Esophagus muscularis mucosa (tissue), 4 donors: ENCODE results near the gene SOBP. TPM values are rescaled to one million over a fixed set of nuclear protein-coding genes. Genes with fewer than 3 reads are reported as not detected.

Experiments used
- DNase-seq: peaks from one replicate; pipeline ENCODE4 v3.0.0-alpha.2; 2017; ENCODE audit errors: extremely low spot score
- H3K27ac ChIP-seq, 4 donors: fragments of 200-600 bp; sonication (generic); replicated peaks in 1 of 4; 1 replicate in 3 of 4; 2 replicates in 1 of 4; pipeline ENCODE4 v1.5.1; 2016 to 2019; ENCODE audit warnings: mild to moderate bottlenecking in 1 of 4
- H3K27me3 ChIP-seq, 4 donors: fragments of 200-600 bp; sonication (generic); one replicate each; pipeline versions ENCODE4 v1.5.1 to v1.6.0; 2016 to 2019
- H3K36me3 ChIP-seq, 4 donors: fragments of 200-600 bp; sonication (generic); one replicate each; pipeline ENCODE4 v1.5.1; 2016 to 2019
- H3K4me1 ChIP-seq, 4 donors: fragments of 200-600 bp; sonication (generic); one replicate each; pipeline ENCODE4 v1.5.1; 2016 to 2019
- H3K4me3 ChIP-seq, 4 donors: fragments of 200-600 bp; sonication (generic); 1 replicate in 2 of 4; 2 replicates in 2 of 4; pipeline ENCODE4 v1.5.1; 2016 to 2019; ENCODE audit warnings: mild to moderate bottlenecking in 4 of 4, moderate library complexity in 1 of 4
- H3K9me3 ChIP-seq, 4 donors: fragments of 200-600 bp; sonication (generic); 1 replicate in 3 of 4; 2 replicates in 1 of 4; pipeline ENCODE4 v1.5.1; 2016 to 2019
- EP300 ChIP-seq: sonication (generic); formaldehyde crosslinking; IDR thresholded peaks from one replicate; pipeline ENCODE4 v1.6.1; 2017; ENCODE audit warnings: antibody characterized with exemption
- POLR2A ChIP-seq: fragments of 450-650 bp; IDR thresholded peaks from one replicate; pipeline ENCODE4 v1.6.1; 2017; ENCODE audit warnings: antibody characterized with exemption, moderate library complexity, mild to moderate bottlenecking, low read depth
- POLR2AphosphoS5 ChIP-seq, 2 donors: sonication (generic); formaldehyde crosslinking; IDR thresholded peaks; one replicate each; pipeline ENCODE4 v1.6.1; 2017; ENCODE audit warnings: antibody characterized with exemption in 2 of 2
- WGBS: methylation state at CpG from one replicate; pipeline ENCODE4 v1.1.5; 2018; 5-methylcytosine and 5-hydroxymethylcytosine counted together
- intact Hi-C: fragments of 100-400 bp; cut with DNase I; formaldehyde crosslinking; loops from one replicate; pipeline ENCODE4 v1.15.1; 2023
- total RNA-seq, 4 donors: library from RNA; depleted of rRNA; stranded (reverse); fragments of >200 nt; gene quantifications; one replicate each; pipeline versions ENCODE4 v1.1.0 to v1.2.1, GENCODE V29; 2016
- TF ChIP-seq, protein P1 (sequence below), 3 experiments: fragments of 200-600 bp in 2 of 3; fragments of 450-650 bp in 1 of 3; sonication (generic) in 2 of 3; IDR thresholded peaks; one replicate each; pipeline ENCODE4 v1.5.1; 2017 to 2019; ENCODE audit warnings: antibody characterized with exemption in 3 of 3, mild to moderate bottlenecking in 2 of 3, moderate library complexity in 1 of 3

The SOBP gene
- total RNA-seq, 4 donors from 2014 or later = 18.6 to 44.1 (median 27.6) TPM

GRCh38 chr6:107542192-107542668, 52.3 kb downstream of the SOBP start:
- TF ChIP-seq POLR2A = no peak
- TF ChIP-seq POLR2AphosphoS5 (IDR thresholded peaks at IDR 0.05) = no peak
- TF ChIP-seq, protein P1, sequence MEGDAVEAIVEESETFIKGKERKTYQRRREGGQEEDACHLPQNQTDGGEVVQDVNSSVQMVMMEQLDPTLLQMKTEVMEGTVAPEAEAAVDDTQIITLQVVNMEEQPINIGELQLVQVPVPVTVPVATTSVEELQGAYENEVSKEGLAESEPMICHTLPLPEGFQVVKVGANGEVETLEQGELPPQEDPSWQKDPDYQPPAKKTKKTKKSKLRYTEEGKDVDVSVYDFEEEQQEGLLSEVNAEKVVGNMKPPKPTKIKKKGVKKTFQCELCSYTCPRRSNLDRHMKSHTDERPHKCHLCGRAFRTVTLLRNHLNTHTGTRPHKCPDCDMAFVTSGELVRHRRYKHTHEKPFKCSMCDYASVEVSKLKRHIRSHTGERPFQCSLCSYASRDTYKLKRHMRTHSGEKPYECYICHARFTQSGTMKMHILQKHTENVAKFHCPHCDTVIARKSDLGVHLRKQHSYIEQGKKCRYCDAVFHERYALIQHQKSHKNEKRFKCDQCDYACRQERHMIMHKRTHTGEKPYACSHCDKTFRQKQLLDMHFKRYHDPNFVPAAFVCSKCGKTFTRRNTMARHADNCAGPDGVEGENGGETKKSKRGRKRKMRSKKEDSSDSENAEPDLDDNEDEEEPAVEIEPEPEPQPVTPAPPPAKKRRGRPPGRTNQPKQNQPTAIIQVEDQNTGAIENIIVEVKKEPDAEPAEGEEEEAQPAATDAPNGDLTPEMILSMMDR (IDR thresholded peaks at IDR 0.05) = no peak
- TF ChIP-seq EP300 = no peak
- no peak for DNase-seq
- no peak overlapping the region for H3K4me3 ChIP-seq
- no peaks in the 10 kb centered on the region for H3K36me3 ChIP-seq
- H3K27ac ChIP-seq = no peak overlapping the region
- WGBS = 82% methylated on average over 6 of the region's 6 CpGs
- no peaks in the 10 kb centered on the region for H3K27me3 ChIP-seq
- intact Hi-C loops = no loop called here
- H3K4me1 ChIP-seq = peaks cover 12 to 46% (median 20%) of the 10 kb centered on the region in 4 donors
- H3K9me3 ChIP-seq = no peaks in the 10 kb centered on the region

- intact Hi-C loops = no loop called here
- Histone ChIP-seq H3K36me3 (no peaks in the 10 kb centered on the region), H3K27ac (no peak overlapping the region), H3K4me3 (no peak overlapping the region), H3K9me3 (no peaks in the 10 kb centered on the region), H3K4me1 (peaks cover 12 to 44% (median 20%) of the 10 kb centered on the region in 4 donors), H3K27me3 (no peaks in the 10 kb centered on the region)
- TF ChIP-seq EP300 (no peak), POLR2A (no peak), POLR2AphosphoS5 (IDR thresholded peaks at IDR 0.05) (no peak)
- TF ChIP-seq, protein P1 (IDR thresholded peaks at IDR 0.05) = no peak
- 71% methylated on average over 2 of the region's 2 CpGs for WGBS
- no peak for DNase-seq
Measured at GRCh38 chr6:107543088-107543487, 53.2 kb downstream of the SOBP start.

DNA sequence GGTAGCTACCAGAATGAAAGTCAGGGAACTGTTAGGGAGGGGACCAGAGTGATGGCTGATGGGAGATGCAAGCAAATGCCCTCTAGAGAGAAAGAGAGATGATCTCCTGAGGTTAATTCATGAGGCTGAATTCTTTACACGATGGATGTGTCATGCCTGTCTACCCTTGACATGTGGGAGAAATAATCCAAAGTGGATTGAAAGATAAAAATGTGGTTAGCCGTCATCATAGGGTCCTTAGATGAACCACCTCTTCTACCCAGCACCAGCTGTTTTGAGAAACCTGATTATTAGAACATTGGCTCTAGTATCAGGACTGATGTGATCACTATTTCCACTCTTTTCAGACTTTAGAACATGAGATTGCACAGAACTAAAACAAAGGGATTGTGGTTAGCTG, 53.6 kb downstream of the SOBP start:
- H3K36me3 ChIP-seq = no peaks in the 10 kb centered on the region
- H3K4me1 ChIP-seq = peaks cover 12 to 44% (median 20%) of the 10 kb centered on the region in 4 donors
- intact Hi-C loops = no loop called here
- no peaks in the 10 kb centered on the region for H3K9me3 ChIP-seq
- H3K27me3 ChIP-seq = no peaks in the 10 kb centered on the region
- WGBS = 73% methylated on average over 2 of the region's 2 CpGs
- DNase-seq = no peak
- no peak overlapping the region for H3K27ac ChIP-seq
- H3K4me3 ChIP-seq = no peak overlapping the region
- TF ChIP-seq, protein P1 (IDR thresholded peaks at IDR 0.05) = no peak
- TF ChIP-seq EP300 (no peak), POLR2AphosphoS5 (IDR thresholded peaks at IDR 0.05) (no peak), POLR2A (no peak)

DNA sequence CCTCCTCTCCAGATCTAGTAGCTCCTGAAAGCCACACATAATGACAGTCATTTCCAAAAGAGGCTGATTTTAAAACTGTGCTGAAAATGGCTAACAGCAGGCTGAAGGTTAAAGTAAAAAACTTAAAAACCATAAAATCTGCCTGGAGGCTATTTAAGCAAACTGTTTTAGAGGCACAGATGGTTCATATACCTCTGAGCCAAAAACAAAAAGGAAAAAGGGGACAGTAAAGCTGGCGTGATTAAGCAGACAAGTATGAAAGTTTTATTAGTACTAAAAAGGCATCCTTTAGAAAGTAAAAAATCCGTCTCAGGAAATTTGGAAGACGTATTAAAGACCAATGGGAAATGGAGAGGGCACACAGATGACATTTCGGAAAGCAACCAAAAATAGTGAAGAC, 55.8 kb downstream of the SOBP start:
- Histone ChIP-seq H3K4me1 (peaks cover 7 to 34% (median 11%) of the 10 kb centered on the region in 4 donors), H3K36me3 (no peaks in the 10 kb centered on the region), H3K27me3 (no peaks in the 10 kb centered on the region), H3K9me3 (no peaks in the 10 kb centered on the region), H3K27ac (no peak overlapping the region), H3K4me3 (no peak overlapping the region)
- no peak for DNase-seq
- intact Hi-C loops = no loop called here
- 72% methylated on average over 4 of the region's 4 CpGs for WGBS
- no peak for TF ChIP-seq POLR2AphosphoS5 (IDR thresholded peaks at IDR 0.05)

DNA sequence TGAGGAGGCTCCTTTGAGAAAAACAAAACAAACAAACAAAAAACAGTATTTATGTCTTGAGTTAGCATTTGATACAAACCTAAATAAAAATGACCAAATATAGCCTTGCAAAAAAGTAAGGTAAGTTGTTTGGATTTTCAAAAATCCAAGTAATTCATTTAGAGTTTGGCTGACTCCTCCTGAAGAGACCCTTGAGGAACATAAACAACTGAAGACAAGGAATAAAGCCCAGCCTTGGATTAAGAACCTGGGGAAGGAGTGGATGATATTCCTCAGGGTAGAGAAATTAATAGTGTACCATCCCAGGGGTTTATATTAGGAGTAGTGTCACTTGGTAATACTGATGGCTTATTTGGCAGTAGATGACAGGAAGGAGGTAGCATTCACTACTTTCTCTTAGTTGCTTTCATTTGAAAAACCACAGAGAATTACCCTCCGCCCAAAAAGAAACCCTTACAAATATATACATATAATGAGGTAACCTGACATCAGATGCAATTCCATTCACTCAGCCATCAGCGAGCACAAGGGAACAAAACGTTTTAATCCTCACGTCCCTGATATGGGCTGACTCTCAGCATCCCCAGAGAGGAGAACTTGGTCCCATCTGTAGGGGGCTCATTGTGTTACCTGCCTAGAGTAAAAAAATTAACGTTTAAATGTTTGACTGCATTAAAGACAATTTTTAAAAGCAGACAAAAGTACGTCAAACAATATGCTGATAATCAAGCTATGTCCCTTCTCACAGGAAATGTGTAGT, 57.0 kb downstream of the SOBP start:
- intact Hi-C loops = no loop called here
- Histone ChIP-seq H3K4me3 (no peak overlapping the region), H3K9me3 (no peaks in the 10 kb centered on the region), H3K4me1 (peaks cover 7 to 29% (median 11%) of the 10 kb centered on the region in 4 donors), H3K27ac (no peak overlapping the region), H3K27me3 (no peaks in the 10 kb centered on the region), H3K36me3 (no peaks in the 10 kb centered on the region)
- no peak for DNase-seq
- WGBS = 85% methylated on average over 6 of the region's 6 CpGs
- TF ChIP-seq POLR2A (no peak), EP300 (no peak), POLR2AphosphoS5 (IDR thresholded peaks at IDR 0.05) (no peak)
- TF ChIP-seq, protein P1 (IDR thresholded peaks at IDR 0.05) = no peak
